ENCODE measurements around the gene STK38L.
A peak's percentile ranks its signal among the peaks of the same experiment; 100 is the strongest.

Gene STK38L

DNA sequence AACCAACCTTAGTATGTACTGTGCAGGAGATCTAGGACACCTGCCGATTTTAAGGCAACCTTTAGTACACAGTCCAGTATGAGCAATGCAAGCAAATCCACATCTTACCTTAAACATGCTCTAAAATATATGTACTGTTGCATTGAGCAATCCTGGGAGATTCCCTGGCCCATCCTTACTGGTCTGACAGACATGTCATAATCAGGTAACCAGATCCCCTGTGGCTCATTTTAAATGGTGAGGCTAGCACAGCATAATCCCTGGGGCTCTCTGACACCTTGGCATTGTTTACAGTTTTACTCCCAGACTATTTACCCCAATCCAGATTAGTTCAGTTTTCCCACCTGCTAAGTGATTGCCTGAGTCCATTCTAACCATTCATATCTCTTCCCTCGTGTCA lies 103.7 kb downstream of the STK38L start:
- Histone ChIP-seq H3K27ac (ENCODE audit: low read depth, low read length) (no peak overlapping the region), H3K27me3 (ENCODE audit: insufficient read depth, low read length) (no peaks in the 10 kb centered on the region), H2AFZ (ENCODE audit: low read length, unreplicated experiment) (no peak overlapping the region), H3K79me2 (ENCODE audit: control insufficient read depth, insufficient read depth, low read length, unreplicated experiment) (peaks cover 50% of the 10 kb centered on the region), H3K4me3 (ENCODE audit: low read depth, low read length) (no peak overlapping the region), H3K36me3 (ENCODE audit: insufficient read depth, low read length) (no peaks in the 10 kb centered on the region), H3K4me1 (ENCODE audit: control insufficient read depth, insufficient read depth, low read length, unreplicated experiment) (peaks cover 23% of the 10 kb centered on the region)

DNA sequence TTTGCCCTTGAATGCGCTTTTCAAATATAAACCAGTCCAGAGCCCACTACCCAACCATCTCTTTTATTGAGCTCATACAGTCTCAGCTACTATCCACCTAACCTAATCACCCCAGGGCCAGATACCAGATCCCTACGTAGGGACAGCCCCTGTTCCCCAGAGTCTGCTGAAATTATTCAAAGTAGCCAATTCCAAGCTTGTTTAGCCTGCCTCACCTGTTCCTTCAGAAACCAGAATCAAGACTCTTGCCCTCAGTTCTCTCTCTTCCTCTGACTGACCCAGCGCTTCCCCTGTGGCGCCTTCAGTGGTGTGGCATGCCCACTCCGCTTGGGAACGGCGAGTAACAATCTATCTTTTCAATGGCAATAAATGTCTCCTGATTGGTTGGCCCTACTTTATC lies 107.4 kb downstream of the STK38L start:
- H3K4me3 ChIP-seq (ENCODE audit: low read depth, low read length) = no peak overlapping the region
- H2AFZ ChIP-seq (ENCODE audit: low read length, unreplicated experiment) = no peak overlapping the region
- H3K36me3 ChIP-seq (ENCODE audit: insufficient read depth, low read length) = no peaks in the 10 kb centered on the region
- H3K27ac ChIP-seq (ENCODE audit: low read depth, low read length) = no peak overlapping the region
- H3K79me2 ChIP-seq (ENCODE audit: control insufficient read depth, insufficient read depth, low read length, unreplicated experiment) = peaks cover 37% of the 10 kb centered on the region
- no peaks in the 10 kb centered on the region for H3K27me3 ChIP-seq (ENCODE audit: insufficient read depth, low read length)
- no peaks in the 10 kb centered on the region for H3K4me1 ChIP-seq (ENCODE audit: control insufficient read depth, insufficient read depth, low read length, unreplicated experiment)

DNA sequence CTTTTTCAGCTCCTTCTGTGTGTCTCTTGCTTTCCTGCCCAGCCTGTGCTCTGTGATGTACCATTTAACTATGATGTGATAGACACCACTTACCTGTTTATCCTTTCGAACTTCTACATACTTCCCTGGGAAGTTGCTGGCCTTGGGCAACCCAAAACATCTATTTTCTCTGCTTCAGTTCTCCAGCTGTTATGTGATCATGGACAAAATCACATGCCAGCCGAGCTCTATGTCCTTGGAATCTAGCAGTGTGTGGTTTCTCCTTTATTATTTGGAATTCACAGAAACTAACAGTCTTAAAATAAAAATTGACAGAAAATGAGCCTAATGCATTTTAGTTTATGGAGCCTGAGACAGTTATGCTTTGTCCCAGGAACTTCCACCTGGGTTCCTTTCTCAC lies 111.4 kb downstream of the STK38L start:
- peaks cover 5% of the 10 kb centered on the region for H3K4me1 ChIP-seq (ENCODE audit: control insufficient read depth, insufficient read depth, low read length, unreplicated experiment)
- no peaks in the 10 kb centered on the region for H3K36me3 ChIP-seq (ENCODE audit: insufficient read depth, low read length)
- no peaks in the 10 kb centered on the region for H3K27me3 ChIP-seq (ENCODE audit: insufficient read depth, low read length)
- no peak overlapping the region for H3K27ac ChIP-seq (ENCODE audit: low read depth, low read length)
- H3K4me3 ChIP-seq (ENCODE audit: low read depth, low read length) = no peak overlapping the region
- H2AFZ ChIP-seq (ENCODE audit: low read length, unreplicated experiment) = no peak overlapping the region
- H3K79me2 ChIP-seq (ENCODE audit: control insufficient read depth, insufficient read depth, low read length, unreplicated experiment) = peaks cover 7% of the 10 kb centered on the region

DNA sequence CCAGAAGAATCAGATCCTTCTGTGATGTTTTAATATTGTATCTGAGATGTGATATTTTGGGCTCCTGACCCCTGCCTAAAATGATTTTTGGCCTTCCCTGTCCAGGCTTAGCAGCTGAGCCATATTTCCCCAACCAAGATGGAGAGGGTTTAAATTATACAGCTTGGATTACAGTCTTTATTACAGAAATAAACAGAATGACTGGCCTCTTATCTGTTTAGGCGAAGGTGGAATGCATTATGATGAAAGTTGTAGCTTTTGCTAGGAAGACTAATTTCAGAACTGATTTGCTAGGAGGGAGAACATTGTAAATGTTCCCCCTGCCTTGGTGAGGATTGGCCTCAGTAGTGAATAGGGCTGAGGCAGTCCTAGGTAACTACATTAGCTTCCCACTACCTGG lies 111.9 kb downstream of the STK38L start:
- Histone ChIP-seq H3K79me2 (ENCODE audit: control insufficient read depth, insufficient read depth, low read length, unreplicated experiment) (peaks cover 7% of the 10 kb centered on the region), H3K27me3 (ENCODE audit: insufficient read depth, low read length) (no peaks in the 10 kb centered on the region), H3K36me3 (ENCODE audit: insufficient read depth, low read length) (no peaks in the 10 kb centered on the region), H3K4me1 (ENCODE audit: control insufficient read depth, insufficient read depth, low read length, unreplicated experiment) (peaks cover 6% of the 10 kb centered on the region), H3K4me3 (ENCODE audit: low read depth, low read length) (no peak overlapping the region), H2AFZ (ENCODE audit: low read length, unreplicated experiment) (no peak overlapping the region), H3K27ac (ENCODE audit: low read depth, low read length) (no peak overlapping the region)

DNA sequence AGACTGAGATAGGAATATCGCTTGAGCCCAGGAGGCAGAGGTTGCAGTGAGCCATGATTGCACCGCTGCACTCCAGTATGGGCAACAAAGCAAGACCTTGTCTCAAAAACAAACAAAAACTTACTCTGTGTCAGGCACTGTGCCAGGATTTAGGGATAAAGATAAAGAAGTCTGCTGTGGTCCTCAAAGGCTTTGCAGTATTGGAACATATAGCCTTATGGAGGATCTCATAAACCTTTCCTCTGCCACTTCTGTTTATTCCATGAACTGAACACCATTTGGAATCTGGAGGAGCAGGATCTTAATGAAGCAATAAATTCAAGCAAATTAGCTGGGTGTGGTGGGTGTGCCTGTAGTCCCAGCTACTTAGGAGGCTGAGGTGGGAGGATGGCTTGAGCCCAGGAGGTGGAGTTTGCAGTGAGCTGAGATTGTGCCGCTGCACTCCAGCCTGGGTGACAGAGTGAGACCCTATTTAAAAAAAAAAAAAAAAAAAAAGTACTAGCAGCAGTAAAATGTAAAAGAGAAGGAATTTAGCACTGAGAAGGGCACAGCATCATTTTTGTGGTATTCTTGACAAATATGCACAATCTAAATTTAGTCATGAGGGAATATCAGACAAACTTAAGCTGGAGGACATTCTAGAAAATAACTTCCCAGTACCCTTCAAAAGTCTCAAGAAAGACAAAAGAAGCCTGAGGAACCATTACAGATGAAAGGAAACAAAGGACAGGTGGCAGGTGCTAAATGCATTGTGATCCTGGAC lies 115.7 kb downstream of the STK38L start:
- no peak overlapping the region for H3K27ac ChIP-seq (ENCODE audit: low read depth, low read length)
- H3K27me3 ChIP-seq (ENCODE audit: insufficient read depth, low read length) = no peaks in the 10 kb centered on the region
- H2AFZ ChIP-seq (ENCODE audit: low read length, unreplicated experiment) = no peak overlapping the region
- no peak overlapping the region for H3K4me3 ChIP-seq (ENCODE audit: low read depth, low read length)
- no peaks in the 10 kb centered on the region; the same call in 1 of the 2 replicates for H3K36me3 ChIP-seq (ENCODE audit: insufficient read depth, low read length)
- H3K79me2 ChIP-seq (ENCODE audit: control insufficient read depth, insufficient read depth, low read length, unreplicated experiment) = peaks cover 3% of the 10 kb centered on the region
- H3K4me1 ChIP-seq (ENCODE audit: control insufficient read depth, insufficient read depth, low read length, unreplicated experiment) = peaks cover 15% of the 10 kb centered on the region

DNA sequence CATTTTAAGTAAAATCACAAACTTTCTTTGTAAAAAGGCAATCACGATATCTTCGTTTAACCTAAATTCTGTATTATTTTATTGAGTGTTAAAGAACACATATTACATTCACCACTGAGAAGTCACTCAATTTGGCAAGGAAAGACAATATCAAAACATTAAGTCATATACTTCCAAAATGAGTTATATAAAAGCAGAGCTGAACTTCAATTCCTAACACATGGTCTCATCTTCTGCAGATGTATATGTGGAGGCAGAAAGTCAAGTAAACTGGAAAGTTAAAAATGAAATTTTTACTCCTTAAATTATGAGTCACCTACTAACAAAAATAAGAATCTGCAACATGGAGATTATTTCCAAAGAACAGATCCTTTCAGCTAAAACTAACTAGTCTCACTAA lies 117.3 kb downstream of the STK38L start:
- Histone ChIP-seq H2AFZ (ENCODE audit: low read length, unreplicated experiment) (peak overlapping the region; percentile 62), H3K4me3 (ENCODE audit: low read depth, low read length) (no peak overlapping the region), H3K79me2 (ENCODE audit: control insufficient read depth, insufficient read depth, low read length, unreplicated experiment) (peaks cover 5% of the 10 kb centered on the region), H3K27ac (ENCODE audit: low read depth, low read length) (0 out of 2 replicates have a peak overlapping the region, but pooled peaks have one; percentile 4), H3K4me1 (ENCODE audit: control insufficient read depth, insufficient read depth, low read length, unreplicated experiment) (peaks cover 20% of the 10 kb centered on the region), H3K27me3 (ENCODE audit: insufficient read depth, low read length) (no peaks in the 10 kb centered on the region), H3K36me3 (ENCODE audit: insufficient read depth, low read length) (no peaks in the 10 kb centered on the region; the same call in 1 of the 2 replicates)

DNA sequence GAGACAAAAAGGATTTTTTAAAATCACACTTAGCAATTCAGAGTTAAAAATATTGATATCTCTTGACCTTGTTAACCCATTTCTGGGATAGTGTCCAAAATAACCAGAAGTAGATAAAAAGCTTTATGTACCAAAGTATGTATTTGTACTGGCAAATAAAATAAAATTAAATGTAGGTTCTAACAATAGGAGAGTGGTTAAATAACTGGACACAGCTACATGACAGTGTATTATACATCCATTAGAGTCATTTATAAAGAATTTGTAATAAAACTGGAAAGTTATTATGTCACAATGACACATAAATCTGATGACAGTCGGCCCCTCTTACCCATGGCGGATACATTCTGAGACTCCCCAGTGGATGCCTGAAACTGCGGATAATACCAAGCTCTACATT lies 122.5 kb downstream of the STK38L start:
- Histone ChIP-seq H3K4me1 (ENCODE audit: control insufficient read depth, insufficient read depth, low read length, unreplicated experiment) (peaks cover 15% of the 10 kb centered on the region), H3K79me2 (ENCODE audit: control insufficient read depth, insufficient read depth, low read length, unreplicated experiment) (peaks cover 5% of the 10 kb centered on the region), H3K4me3 (ENCODE audit: low read depth, low read length) (no peak overlapping the region), H3K36me3 (ENCODE audit: insufficient read depth, low read length) (peaks cover 4% of the 10 kb centered on the region; the same call in 1 of the 2 replicates), H3K27me3 (ENCODE audit: insufficient read depth, low read length) (no peaks in the 10 kb centered on the region), H2AFZ (ENCODE audit: low read length, unreplicated experiment) (no peak overlapping the region), H3K27ac (ENCODE audit: low read depth, low read length) (no peak overlapping the region)

DNA sequence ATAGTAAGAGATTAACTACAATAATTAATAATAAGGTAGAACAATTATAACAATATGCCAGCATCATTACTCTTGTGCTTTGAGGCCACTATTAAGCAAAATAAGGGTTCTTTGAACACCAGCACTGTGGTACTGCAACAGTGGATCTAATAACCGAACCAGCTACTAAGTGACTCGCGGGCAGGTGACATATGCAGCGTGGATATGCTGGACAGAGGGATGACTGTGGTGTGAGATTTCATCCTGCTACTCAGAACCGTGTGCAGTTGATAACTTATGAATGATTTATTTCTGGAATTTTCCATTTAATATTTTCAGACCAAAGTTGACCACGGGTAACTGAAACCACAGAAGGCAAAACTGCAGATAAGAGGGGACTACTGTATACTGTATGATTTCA lies 123.0 kb downstream of the STK38L start:
- no peak overlapping the region for H3K27ac ChIP-seq (ENCODE audit: low read depth, low read length)

More for the DNA sequence above, 123.0 kb downstream of the STK38L start:
- Histone ChIP-seq H3K4me1 (ENCODE audit: control insufficient read depth, insufficient read depth, low read length, unreplicated experiment) (peaks cover 11% of the 10 kb centered on the region), H3K4me3 (ENCODE audit: low read depth, low read length) (no peak overlapping the region), H2AFZ (ENCODE audit: low read length, unreplicated experiment) (no peak overlapping the region), H3K36me3 (ENCODE audit: insufficient read depth, low read length) (peaks cover 6% of the 10 kb centered on the region; the same call in 1 of the 2 replicates), H3K79me2 (ENCODE audit: control insufficient read depth, insufficient read depth, low read length, unreplicated experiment) (peaks cover 5% of the 10 kb centered on the region), H3K27me3 (ENCODE audit: insufficient read depth, low read length) (no peaks in the 10 kb centered on the region)

Measured in ACC112 (cell line).